ENCODE results near the gene ITGB7. TPM values are rescaled to one million over a fixed set of nuclear protein-coding genes. Genes with fewer than 3 reads are reported as not detected.

The ITGB7 gene
- total RNA-seq, 1 experiment from 2014 or later = 38.6 TPM

- peak; percentile 67 for DNase-seq (ENCODE audit: low read depth)
- in situ Hi-C loops (cut with HindIII; ENCODE audit: low pct_unique_long_range_greater_than_20kb, low sequenced_read_pairs) = no loop called here
These were observed 25.8 kb upstream of the ITGB7 start for GRCh38 chr12:53232646-53233461.

- DNase-seq (ENCODE audit: low read depth) = peak; percentile 84
- in situ Hi-C loops (cut with HindIII; ENCODE audit: low pct_unique_long_range_greater_than_20kb, low sequenced_read_pairs) = no loop called here
These were observed 25.0 kb upstream of the ITGB7 start, which contains the start of gene RARG for GRCh38 chr12:53231921-53232645. Gene RARG (minus strand): TSS chr12:53232209. CDS start chr12:53227545, 4,664 bp downstream.

GRCh38 chr12:53231671-53231920 is 24.5 kb upstream of the ITGB7 start:
- in situ Hi-C loops (cut with HindIII; ENCODE audit: low pct_unique_long_range_greater_than_20kb, low sequenced_read_pairs) = no loop called here
- no peak for DNase-seq (ENCODE audit: low read depth)

GRCh38 chr12:53230108-53230845 is 23.2 kb upstream of the ITGB7 start:
- no peak for DNase-seq (ENCODE audit: low read depth)
- in situ Hi-C loops (cut with HindIII; ENCODE audit: low pct_unique_long_range_greater_than_20kb, low sequenced_read_pairs) = no loop called here

GRCh38 chr12:53229454-53229853 is 22.4 kb upstream of the ITGB7 start:
- in situ Hi-C loops (cut with HindIII; ENCODE audit: low pct_unique_long_range_greater_than_20kb, low sequenced_read_pairs) = no loop called here
- no peak for DNase-seq (ENCODE audit: low read depth)

- in situ Hi-C loops (cut with HindIII; ENCODE audit: low pct_unique_long_range_greater_than_20kb, low sequenced_read_pairs) = no loop called here
- DNase-seq (ENCODE audit: low read depth) = no peak
These were observed 20.8 kb upstream of the ITGB7 start for GRCh38 chr12:53227836-53228235.

GRCh38 chr12:53227341-53227740 is 20.3 kb upstream of the ITGB7 start:
- in situ Hi-C loops (cut with HindIII; ENCODE audit: low pct_unique_long_range_greater_than_20kb, low sequenced_read_pairs) = no loop called here

GRCh38 chr12:53226815-53227214 is 19.8 kb upstream of the ITGB7 start:
- in situ Hi-C loops (cut with HindIII; ENCODE audit: low pct_unique_long_range_greater_than_20kb, low sequenced_read_pairs) = no loop called here
- no peak for DNase-seq (ENCODE audit: low read depth)

More at GRCh38 chr12:53227341-53227740, 20.3 kb upstream of the ITGB7 start:
- DNase-seq (ENCODE audit: low read depth) = no peak

- in situ Hi-C loops (cut with HindIII; ENCODE audit: low pct_unique_long_range_greater_than_20kb, low sequenced_read_pairs) = no loop called here
- DNase-seq (ENCODE audit: low read depth) = no peak
These were observed 18.8 kb upstream of the ITGB7 start for GRCh38 chr12:53225635-53226424.

GRCh38 chr12:53224897-53225634 is 18.0 kb upstream of the ITGB7 start:
- DNase-seq (ENCODE audit: low read depth) = no peak
- in situ Hi-C loops (cut with HindIII; ENCODE audit: low pct_unique_long_range_greater_than_20kb, low sequenced_read_pairs) = no loop called here

- DNase-seq (ENCODE audit: low read depth) = no peak
- in situ Hi-C loops (cut with HindIII; ENCODE audit: low pct_unique_long_range_greater_than_20kb, low sequenced_read_pairs) = no loop called here
These were observed 17.2 kb upstream of the ITGB7 start for GRCh38 chr12:53224061-53224896.

GRCh38 chr12:53223389-53224060 is 16.5 kb upstream of the ITGB7 start:
- DNase-seq (ENCODE audit: low read depth) = no peak
- in situ Hi-C loops (cut with HindIII; ENCODE audit: low pct_unique_long_range_greater_than_20kb, low sequenced_read_pairs) = no loop called here

GRCh38 chr12:53222806-53223261 is 15.8 kb upstream of the ITGB7 start:
- no peak for DNase-seq (ENCODE audit: low read depth)
- in situ Hi-C loops (cut with HindIII; ENCODE audit: low pct_unique_long_range_greater_than_20kb, low sequenced_read_pairs) = no loop called here

GRCh38 chr12:53222170-53222721 is 15.2 kb upstream of the ITGB7 start:
- in situ Hi-C loops (cut with HindIII; ENCODE audit: low pct_unique_long_range_greater_than_20kb, low sequenced_read_pairs) = no loop called here
- no peak for DNase-seq (ENCODE audit: low read depth)

GRCh38 chr12:53221203-53222080 is 14.4 kb upstream of the ITGB7 start:
- in situ Hi-C loops (cut with HindIII; ENCODE audit: low pct_unique_long_range_greater_than_20kb, low sequenced_read_pairs) = no loop called here
- peak; percentile 79 for DNase-seq (ENCODE audit: low read depth)

All from Caki2 (cell line).